K562 (cell line): ENCODE results near the gene C20orf141. TPM values are rescaled to one million over a fixed set of nuclear protein-coding genes. Genes with fewer than 3 reads are reported as not detected.
A peak's percentile ranks its signal among the peaks of the same experiment; 100 is the strongest.

Source experiments
- CHCHD3 ChIP-seq: fragments of 250-450 bp; sonication (Bioruptor Pico); IDR thresholded peaks from 2 replicates; pipeline ENCODE4 v2.1.2; 2022; ENCODE audit warnings: mild to moderate bottlenecking
- EHMT2 ChIP-seq: fragments of 450-650 bp; IDR thresholded peaks from 2 replicates; pipeline ENCODE4 v1.6.1; 2018; ENCODE audit warnings: antibody characterized with exemption
- GTF2A2 ChIP-seq: IDR thresholded peaks from 2 replicates; pipeline ENCODE4 v1.6.1; 2016; ENCODE audit warnings: mild to moderate bottlenecking, missing genetic modification characterization, missing compliant biosample characterization
- IRF2 ChIP-seq: sonication (generic); formaldehyde crosslinking; IDR thresholded peaks from 2 replicates; pipeline ENCODE4 v1.8.1; 2022; ENCODE audit warnings: mild to moderate bottlenecking, missing genetic modification reagents
- NR2C1 ChIP-seq, 2 experiments: fragments of 450-650 bp; IDR thresholded peaks; 2 replicates each; pipeline ENCODE4 v1.6.1; 2017; ENCODE audit warnings: mild to moderate bottlenecking in 2 of 2, antibody characterized with exemption in 1 of 2, inconsistent platforms in 1 of 2, missing compliant biosample characterization in 1 of 2, missing genetic modification characterization in 1 of 2
- POLR2H ChIP-seq: IDR thresholded peaks from 2 replicates; pipeline ENCODE4 v1.6.1; 2016; ENCODE audit warnings: missing genetic modification characterization, low read depth, mild to moderate bottlenecking, control low read depth, missing compliant biosample characterization, moderate library complexity
- YBX1 ChIP-seq: fragments of 450-650 bp; IDR thresholded peaks from 2 replicates; pipeline ENCODE4 v1.7.1; 2016; ENCODE audit warnings: mild to moderate bottlenecking
- ZNF124 ChIP-seq: sonication (generic); formaldehyde crosslinking; IDR thresholded peaks from 2 replicates; pipeline ENCODE4 v1.8.1; 2022; ENCODE audit warnings: missing genetic modification reagents
- ZNF146 ChIP-seq: IDR thresholded peaks from one replicate; pipeline ENCODE4 v1.6.1; 2018; ENCODE audit warnings: missing compliant biosample characterization; ENCODE audit not compliant: unreplicated experiment
- ZNF174 ChIP-seq: fragments of 250-450 bp; sonication (Bioruptor Pico); IDR thresholded peaks from 2 replicates; pipeline ENCODE4 v1.4.0; 2020; ENCODE audit warnings: mild to moderate bottlenecking
- ZNF644 ChIP-seq: fragments of 200-800 bp; sonication (Bioruptor generic); IDR thresholded peaks from 2 replicates; pipeline ENCODE4 v1.6.1; 2016; ENCODE audit warnings: low read depth, missing genetic modification characterization, missing compliant biosample characterization
- ZNF785 ChIP-seq: fragments of 250-450 bp; sonication (Bioruptor Pico); IDR thresholded peaks from 2 replicates; pipeline ENCODE4 v1.4.0; 2020; ENCODE audit warnings: mild to moderate bottlenecking
- polyA plus RNA-seq, 8 experiments: library from polyadenylated mRNA; depleted of rRNA in 4 of 8; stranded (reverse) in 5 of 8; unstranded in 3 of 8; fragments of >200 nt; fragmentation: Nextera tagmentation in 2 of 8; fragmentation: Illumina TruSeq in 1 of 8; extraction: Ambion mirVana in 2 of 8; extraction: Trizol in 1 of 8; gene quantifications; 2 replicates each; pipeline versions ENCODE4 v1.2.1 to v1.2.3, GENCODE V29; 2011 to 2014; ENCODE audit warnings: inconsistent platforms in 1 of 8, missing spikeins in 1 of 8
- total RNA-seq, 7 experiments: library from RNA; depleted of rRNA in 6 of 7; stranded (reverse); fragments of >200 nt in 6 of 7; fragmentation: Illumina TruSeq in 2 of 7; extraction: Trizol in 2 of 7; gene quantifications; 2 replicates each; pipeline versions ENCODE4 v1.2.1 to v1.2.3, GENCODE V29; 2011 to 2021; ENCODE audit warnings: low replicate concordance in 1 of 7
- TF ChIP-seq, protein P1 (sequence below): IDR thresholded peaks from 2 replicates; pipeline ENCODE4 v1.6.1; 2011; ENCODE audit not compliant: insufficient read length; ENCODE audit errors: extremely low read depth
- TF ChIP-seq, protein P2 (sequence below), 2 experiments: IDR thresholded peaks; 2 replicates each; pipeline ENCODE4 v1.6.1; 2012; ENCODE audit warnings: improper control_type of control experiment in 2 of 2, low read depth in 2 of 2, low read length in 2 of 2, borderline replicate concordance in 1 of 2

C20orf141 gene
- total and polyA plus RNA-seq, 9 of the 15 experiments (the other 6 are each of a cell fraction or from before 2014, with no cell fraction given) = not detected

DNA sequence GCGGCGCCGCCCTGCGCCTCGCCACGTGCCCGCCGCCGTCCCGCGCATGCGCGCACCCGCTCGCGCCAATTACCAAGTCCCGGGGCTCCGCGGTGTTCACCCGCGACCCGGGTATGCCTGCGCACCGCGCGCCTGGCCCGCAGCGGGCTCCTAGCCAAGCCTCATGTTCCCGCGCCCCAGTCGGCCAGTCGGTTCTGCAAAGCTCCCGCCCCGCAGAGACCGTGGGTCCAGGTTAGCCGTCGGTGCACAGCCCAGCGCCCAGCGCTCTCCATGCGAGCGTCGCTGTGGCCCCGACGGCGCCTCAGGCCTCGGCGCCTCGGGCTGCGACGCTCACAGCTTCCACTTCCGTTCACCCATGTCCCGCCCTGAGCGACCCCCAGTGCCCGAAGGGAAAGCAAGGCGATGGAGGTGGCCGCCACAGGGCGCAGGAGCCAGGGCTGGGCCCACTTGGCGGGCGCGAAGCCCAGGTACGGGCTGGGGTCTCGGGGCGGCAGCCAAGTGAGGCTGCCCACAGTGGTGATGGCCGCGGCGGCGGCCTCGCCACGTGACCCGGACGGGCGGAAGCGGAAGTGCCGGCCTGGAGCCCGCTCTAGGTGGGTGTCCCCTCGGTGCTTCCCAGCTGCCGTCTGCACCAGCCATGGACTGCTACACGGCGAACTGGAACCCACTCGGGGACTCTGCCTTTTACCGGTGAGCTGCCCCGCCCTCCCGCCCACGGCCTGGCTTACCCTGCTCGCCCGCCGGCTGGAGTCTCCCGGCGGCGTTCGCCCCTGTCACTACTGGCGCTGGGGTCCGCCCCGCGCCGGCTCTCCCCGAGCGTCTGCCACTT is 25.6 kb downstream of the C20orf141 start, which contains the start of the genes PCED1A and VPS16 (continued):
- TF ChIP-seq ZNF785 (CRISPR knock-in tag) (no peak), CHCHD3 (CRISPR knock-in tag) (no peak), ZNF146 (CRISPR knock-in tag) (no peak), IRF2 (CRISPR knock-in tag) (no peak), ZNF644 (tag) (no peak), GTF2A2 (no peak), ZNF124 (CRISPR knock-in tag) (no peak), NR2C1 (IDR thresholded peaks at IDR 0.05) (no peak), NR2C1 (tag; IDR thresholded peaks at IDR 0.05) (0 out of 2 replicates have a peak, but pooled peaks have one; percentile 57), EHMT2 (no peak), POLR2H (no peak), ZNF174 (CRISPR knock-in tag) (no peak), YBX1 (no peak)
- TF ChIP-seq, protein P1, sequence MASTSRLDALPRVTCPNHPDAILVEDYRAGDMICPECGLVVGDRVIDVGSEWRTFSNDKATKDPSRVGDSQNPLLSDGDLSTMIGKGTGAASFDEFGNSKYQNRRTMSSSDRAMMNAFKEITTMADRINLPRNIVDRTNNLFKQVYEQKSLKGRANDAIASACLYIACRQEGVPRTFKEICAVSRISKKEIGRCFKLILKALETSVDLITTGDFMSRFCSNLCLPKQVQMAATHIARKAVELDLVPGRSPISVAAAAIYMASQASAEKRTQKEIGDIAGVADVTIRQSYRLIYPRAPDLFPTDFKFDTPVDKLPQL = no peak
- TF ChIP-seq, protein P2, sequence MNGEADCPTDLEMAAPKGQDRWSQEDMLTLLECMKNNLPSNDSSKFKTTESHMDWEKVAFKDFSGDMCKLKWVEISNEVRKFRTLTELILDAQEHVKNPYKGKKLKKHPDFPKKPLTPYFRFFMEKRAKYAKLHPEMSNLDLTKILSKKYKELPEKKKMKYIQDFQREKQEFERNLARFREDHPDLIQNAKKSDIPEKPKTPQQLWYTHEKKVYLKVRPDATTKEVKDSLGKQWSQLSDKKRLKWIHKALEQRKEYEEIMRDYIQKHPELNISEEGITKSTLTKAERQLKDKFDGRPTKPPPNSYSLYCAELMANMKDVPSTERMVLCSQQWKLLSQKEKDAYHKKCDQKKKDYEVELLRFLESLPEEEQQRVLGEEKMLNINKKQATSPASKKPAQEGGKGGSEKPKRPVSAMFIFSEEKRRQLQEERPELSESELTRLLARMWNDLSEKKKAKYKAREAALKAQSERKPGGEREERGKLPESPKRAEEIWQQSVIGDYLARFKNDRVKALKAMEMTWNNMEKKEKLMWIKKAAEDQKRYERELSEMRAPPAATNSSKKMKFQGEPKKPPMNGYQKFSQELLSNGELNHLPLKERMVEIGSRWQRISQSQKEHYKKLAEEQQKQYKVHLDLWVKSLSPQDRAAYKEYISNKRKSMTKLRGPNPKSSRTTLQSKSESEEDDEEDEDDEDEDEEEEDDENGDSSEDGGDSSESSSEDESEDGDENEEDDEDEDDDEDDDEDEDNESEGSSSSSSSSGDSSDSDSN (IDR thresholded peaks at IDR 0.05; ENCODE audit: borderline replicate concordance in 1 of 2, low read depth in 2 of 2, low read length in 2 of 2) = 0 out of 4 replicates have a peak, but pooled peaks of 1 of the 2 experiments have one; percentile 42
